HG02763 (cell line): ENCODE data around the gene LMNTD2.

ENCODE experiments used
- ATAC-seq: cut with Tn5 transposase; IDR thresholded peaks from one replicate; pipeline ENCODE4 v1.9.1; 2021; ENCODE audit warnings: mild to moderate bottlenecking, moderate library complexity; ENCODE audit not compliant: unreplicated experiment

The LMNTD2 gene

DNA sequence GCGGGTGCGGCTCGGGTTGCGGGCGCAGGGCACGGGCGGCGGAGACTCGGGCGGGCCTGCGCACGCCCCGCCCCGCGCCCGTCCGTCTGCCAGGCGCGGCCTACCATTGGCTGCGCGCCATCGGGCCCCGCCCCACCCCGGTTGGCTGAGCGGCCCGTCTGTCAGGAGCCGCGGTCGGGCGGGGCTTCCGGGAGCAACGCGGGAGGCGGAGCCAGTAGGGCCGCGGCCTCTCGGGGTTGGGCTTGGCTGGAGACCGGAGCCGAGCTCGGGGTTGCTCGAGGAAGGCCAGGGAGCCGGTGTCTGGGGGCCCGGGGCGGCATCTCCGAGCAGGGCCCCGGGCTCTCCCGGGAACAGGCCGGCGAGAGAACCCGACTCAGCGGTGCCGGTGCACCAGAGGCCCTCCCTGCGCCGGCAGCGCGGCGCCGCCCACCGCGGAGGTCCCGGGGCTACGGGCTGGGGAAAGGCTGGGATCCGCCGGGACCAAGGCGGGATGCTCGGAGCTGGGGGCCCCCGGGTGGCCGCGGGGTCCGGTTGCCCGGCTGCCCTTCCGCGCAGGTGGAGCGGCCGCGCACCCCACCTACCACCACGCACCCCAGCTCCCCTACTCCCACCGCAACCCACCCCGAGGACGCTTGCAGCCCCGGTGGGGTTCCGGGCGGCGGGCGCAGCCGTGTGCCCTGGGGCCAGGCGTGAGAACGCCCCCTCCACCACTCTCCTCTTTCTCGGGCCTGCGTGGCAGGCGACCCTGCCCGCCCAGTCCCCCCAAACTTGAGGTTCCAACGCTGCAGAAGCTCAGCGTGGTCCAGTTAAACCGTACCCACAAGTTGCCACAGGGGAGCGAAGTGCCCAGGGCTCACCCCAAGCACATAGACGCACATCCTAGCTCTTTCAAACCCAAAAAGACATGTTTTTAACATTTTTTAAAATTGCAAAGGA, 24.8 kb downstream of the LMNTD2 start, which contains the start of gene HRAS:
Gene HRAS, minus strand, starts transcription at position 58 of the 936 bp plus-strand sequence.
- ATAC-seq, result peak; percentile 63

DNA sequence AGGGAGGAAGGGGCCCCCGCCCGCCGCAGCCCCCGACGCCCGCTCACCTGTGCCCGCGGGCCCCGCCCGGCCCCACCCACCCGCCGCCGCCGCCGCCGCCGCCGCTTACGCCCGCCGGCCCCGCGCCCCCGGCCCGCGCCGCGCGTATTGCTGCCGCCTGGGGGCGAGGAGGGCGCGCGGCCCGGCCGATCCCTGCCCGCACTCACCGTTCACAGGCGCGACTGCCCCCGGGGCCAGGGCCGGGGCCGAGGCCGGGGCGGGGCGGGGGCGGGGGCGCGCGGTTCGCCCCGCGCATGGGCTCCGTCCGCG, 25.4 kb downstream of the LMNTD2 start:
- ATAC-seq, result no peak

DNA sequence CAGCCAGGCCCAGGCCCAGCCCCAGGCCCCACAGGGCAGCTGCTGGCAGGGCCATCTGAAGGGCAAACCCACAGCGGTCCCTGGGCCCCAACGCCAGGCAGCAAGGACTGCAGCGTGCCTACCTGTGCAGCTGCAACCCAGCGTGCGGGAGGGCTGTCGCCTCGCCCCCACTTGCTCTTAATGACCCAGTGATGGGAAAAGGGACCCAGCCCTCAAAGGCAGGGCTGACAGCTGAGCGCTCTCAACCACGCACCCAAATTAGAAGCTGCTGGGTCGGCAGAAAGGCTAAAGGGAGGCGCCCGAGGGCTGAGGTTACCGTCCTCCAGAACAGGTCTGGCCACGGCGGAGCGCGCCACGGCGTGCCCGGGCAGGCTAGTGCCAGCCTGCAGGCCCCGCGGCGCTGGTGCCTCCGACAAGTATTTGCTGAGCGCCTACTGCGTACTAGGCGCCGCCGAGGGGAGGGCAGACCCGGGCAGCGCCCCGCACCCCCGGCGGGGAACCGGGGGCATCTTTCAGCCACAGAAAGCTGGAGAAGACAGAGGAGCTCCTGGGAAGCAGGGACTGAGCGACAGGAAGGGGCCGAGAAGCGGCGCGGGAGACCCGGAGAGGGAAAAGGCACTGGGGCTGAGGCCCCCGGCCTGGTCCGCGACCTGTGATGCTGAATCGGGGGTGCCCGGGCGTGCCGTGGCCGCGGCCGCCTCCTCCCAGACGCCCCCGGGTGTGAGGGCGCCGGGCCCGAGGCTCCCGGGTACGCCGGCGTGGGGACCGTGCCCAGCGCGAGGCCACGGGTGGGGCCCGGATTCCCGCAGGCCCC, 25.9 kb downstream of the LMNTD2 start:
- no peak for ATAC-seq

DNA sequence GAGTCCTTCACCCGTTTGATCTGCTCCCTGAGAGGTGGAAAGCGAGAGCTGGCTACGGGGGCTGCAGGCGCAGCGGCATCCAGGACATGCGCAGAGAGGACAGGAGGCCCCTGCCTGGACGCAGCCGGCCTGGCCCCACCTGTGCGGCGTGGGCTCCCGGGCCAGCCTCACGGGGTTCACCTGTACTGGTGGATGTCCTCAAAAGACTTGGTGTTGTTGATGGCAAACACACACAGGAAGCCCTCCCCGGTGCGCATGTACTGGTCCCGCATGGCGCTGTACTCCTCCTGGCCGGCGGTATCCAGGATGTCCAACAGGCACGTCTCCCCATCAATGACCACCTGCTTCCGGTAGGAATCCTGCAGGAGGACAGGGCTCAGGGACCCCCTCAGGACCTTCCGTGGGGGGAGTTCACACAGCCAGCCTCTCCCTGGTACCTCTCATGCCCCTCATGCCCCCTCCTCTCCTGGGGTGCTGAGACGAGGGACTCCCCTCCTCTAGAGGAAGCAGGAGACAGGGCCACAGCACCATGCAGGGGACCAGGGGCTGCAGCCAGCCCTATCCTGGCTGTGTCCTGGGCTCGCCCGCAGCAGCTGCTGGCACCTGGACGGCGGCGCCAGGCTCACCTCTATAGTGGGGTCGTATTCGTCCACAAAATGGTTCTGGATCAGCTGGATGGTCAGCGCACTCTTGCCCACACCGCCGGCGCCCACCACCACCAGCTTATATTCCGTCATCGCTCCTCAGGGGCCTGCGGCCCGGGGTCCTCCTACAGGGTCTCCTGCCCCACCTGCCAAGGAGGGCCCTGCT, 26.7 kb downstream of the LMNTD2 start:
- ATAC-seq, result no peak

DNA sequence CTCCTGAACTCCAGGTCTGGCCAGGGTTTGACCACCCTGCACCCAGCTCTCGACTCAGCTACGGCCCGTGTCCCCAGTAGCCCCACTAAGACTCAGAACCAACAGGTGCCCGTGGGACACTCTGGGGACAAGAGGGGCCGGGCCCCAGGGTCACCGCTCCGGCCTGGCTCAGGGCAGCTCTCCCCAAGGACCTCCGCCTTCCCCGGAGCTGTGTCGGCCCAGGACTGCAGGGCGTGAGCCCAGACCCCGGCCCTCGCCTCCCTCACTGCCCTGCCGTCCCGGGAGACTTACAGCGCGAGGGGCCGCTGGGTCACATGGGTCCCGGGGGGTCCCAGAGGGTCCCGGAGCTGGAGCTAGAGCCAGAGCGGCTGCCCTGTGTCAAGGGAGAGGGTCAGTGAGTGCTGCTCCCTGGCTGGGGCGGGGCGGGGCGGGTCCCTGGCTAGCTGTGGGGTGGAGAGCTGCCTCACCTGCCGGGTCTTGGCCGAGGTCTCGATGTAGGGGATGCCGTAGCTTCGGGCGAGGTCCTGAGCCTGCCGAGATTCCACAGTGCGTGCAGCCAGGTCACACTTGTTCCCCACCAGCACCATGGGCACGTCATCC, 27.5 kb downstream of the LMNTD2 start:
- ATAC-seq, result no peak

DNA sequence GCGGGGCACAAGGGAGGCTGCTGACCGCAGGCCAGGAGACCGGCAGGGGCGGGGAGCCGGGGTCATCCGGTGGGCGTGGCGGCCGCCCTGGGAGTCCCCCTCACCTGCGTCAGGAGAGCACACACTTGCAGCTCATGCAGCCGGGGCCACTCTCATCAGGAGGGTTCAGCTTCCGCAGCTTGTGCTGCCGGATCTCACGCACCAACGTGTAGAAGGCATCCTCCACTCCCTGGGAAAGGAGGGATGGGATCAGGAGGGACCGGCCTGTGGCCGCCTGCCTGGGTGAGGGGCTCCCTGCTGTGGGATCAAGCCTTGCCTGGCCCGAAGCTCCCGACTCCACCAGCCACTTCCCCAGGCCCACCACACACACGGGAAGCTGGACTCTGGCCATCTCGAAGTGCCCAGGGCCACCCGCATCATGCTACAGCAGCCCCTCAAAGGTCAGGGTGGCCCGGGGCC, 28.0 kb downstream of the LMNTD2 start:
- ATAC-seq, result no peak

DNA sequence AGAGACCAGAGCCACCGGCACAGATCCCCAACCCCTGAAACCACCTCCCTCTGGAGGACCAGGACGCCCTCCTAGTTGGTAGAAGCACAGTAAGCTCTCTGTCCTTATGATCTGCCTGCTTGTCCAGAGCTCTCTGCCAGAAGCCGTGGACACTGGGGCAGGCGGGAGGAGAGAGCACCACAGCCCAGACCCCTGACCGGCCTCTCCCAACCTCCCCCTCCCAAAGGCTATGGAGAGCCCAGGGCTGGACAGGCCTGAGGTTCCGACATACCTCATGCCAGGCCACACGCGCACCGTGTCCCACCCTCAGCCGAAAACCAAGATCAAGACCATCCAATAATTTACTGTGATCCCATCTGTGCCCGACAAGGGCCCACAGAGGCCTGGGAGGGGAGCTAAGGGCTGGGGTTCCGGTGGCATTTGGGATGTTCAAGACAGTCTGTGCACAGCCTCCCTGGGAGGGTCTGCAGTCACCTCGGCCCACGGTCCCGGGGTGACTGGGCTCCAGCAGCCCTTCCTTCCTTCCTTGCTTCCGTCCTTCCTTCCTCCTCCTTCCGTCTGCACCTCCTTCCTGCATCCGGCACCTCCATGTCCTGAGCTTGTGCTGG, 28.5 kb downstream of the LMNTD2 start:
- ATAC-seq, result no peak

DNA sequence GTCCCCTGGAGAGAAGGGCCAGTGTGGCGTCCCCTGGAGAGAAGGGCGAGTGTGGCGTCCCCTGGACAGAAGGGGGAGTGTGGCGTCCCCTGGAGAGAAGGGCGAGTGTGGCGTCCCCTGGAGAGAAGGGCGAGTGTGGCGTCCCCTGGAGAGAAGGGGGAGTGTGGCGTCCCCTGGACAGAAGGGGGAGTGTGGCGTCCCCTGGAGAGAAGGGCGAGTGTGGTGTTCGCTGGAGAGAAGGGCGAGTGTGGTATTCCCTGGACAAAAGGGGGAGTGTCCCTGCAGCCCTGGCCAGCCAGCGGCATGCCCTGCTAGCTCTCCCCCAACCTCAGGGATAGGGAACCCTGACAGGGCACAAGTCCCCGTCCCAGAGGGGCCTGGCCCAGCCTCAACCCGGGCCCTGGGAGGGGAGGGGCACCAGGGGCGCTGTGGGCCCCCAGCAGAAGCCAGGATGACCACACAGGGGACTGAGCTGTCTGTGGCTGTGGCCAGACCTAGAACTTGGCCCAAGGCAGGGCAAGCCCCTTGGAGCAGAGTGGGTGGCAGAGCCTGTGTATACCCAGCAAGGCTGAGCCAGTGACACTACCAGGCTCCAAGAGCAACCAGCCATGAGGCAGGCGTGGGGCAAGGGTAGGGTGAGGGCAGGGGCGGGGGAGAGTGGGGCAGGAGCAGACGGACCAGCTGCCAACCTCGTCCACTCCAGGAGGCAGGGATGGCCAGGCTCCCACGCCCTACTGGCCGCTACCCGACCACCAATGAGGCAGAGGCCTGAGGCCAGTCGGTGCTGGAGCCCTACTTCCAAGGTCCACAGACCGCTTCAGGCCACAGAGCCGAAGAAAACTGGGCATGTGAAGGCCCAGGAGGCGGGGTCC, 29.3 kb downstream of the LMNTD2 start:
- no peak for ATAC-seq

DNA sequence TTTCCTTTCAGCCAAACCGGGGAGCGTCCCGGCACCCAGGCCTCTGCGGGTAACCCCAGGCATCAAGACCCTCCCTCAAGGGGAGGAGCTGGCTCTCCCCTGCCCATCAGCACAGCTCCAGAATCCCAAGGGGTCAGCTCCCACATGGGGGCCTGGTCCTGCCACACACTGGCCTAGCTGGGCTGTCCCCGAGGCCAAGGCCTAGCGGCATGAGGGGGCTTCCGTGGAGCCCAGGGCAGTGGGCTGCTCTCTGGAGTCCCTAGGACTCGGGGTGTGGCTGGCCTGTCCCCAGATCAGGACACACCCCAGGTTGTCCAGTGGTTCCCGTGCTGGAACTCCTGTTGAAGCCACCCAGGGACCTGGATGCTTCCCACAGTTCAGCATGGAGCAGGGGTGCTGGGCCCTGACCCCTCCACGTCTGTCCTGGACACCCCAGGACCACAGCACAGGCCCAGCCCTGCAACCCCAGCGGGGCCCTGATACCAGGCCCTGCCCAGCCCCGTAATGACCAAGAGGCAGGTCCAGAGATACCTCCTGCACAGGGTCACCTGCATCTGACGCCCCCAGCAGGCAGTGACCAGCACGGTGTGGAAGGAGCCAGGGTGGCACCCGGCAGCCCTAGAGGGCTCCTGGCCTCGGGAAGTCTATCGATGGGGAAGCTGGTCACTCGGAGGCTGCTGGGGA, 30.7 kb downstream of the LMNTD2 start:
- no peak for ATAC-seq

DNA sequence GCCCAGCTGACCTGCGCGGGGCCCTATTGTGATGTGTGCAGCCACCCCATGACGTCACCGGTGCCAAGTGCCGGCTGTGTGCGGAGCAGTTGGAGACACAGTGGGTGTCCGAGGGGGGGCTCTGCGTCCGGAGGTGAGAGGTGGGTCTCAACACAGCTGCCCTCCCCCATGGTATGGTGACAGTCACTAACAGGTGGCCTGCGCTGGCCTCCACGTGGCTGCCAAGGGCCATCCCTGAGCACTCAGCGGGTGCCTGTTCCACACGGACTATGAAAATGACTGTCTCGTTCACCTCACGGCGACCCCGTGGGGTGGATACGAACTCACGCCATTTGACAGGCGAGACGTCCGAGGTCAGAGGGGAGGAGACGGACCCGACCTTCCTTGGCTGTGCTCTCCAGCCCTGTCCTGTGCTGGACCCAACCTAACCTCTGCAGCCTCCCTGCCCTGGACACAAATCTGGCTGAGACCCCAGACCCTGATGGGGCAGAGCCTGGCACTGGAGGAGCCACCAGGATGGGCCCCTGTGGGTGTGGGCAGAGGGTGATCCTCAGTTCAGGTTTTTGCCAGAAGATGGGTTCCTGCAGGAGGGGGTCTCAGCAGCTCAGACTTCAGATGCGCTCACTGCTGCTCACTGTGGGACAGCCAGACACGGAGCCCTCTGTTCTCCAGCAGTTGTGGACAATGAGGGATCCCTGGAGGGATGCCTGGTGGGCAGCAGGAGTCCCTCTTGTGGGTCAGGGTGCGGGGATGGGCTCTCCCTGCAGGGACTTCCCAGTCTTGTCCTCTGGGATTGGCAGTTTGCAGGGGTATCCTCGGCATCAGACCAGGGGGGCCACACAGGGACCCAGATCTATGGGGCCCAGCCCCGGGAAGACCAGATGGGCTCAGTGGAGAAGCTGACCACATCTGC, 31.5 kb downstream of the LMNTD2 start:
- ATAC-seq, result no peak

DNA sequence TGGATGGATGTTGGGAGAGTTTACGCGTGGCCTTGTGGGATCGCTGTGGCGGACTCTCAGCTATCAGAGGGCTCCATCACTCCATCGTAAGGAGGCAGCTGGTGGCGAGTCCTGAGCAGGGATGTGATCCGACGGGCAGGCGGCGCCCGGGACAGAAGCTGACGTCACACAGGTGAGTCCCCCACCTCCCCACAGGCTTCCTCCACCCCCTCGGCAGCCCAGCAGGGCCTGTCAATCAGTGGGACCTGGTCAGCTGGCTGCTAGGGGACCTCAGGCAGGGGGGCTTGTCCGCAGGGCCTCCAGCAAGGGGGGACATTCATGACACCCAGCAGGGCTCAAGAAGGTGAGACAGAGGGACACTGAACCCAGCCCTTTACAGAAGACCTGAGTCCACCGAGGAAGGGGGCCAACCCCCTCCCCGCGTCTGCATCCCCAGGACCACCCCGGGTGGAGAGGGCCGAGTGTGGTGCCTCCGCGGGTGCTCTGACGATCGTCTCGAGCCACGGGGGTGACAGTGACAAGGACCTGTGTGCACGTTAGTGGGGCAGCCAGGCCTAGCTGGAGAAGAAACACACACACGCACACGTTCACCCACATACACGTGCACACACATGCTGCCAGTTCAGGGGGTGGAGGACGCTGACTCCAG, 32.2 kb downstream of the LMNTD2 start:
- no peak for ATAC-seq

DNA sequence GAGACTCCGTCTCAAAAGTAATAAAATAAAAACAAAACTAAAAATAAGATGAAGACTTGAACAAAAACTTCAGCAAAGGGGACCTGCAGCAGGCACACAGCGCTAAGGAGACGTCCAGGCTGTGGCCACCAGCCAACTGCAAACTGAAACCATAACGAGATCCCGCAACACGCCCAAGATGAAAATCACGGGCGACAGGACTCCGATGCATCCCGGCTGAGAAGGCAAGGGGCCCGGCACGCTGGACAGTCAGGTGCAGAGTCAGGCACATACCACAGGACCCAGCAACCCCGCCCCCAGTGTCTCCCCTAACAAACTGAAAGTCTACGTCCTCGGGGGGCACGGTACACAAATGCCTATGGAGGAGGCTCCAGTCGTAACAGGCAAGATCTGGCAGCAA, 34.3 kb downstream of the LMNTD2 start:
- ATAC-seq, result no peak

DNA sequence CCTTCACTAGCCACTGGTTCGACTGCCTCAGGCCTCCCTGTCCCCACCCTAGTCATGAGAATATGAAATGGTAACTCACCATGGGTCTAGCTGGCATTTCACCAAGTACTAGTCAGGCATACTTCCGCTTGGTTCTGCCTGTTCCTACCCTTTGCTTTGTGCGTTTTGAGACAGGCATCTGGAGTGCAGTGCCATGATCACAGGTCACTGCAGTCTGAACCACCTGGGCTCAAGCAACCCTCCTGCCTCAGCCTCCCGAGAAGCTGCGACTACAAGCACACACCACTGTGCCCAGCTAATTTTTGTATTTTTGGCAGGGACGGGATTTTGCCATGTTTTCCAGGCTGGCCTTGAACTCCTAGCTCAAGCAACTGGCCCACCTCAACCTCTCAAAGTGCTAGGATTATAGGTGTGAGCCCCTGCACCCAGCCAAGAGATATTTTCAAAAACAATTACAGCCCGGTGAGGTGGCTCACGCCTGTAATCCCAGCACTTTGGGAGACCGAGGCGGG, 39.3 kb downstream of the LMNTD2 start:
- ATAC-seq, result no peak

DNA sequence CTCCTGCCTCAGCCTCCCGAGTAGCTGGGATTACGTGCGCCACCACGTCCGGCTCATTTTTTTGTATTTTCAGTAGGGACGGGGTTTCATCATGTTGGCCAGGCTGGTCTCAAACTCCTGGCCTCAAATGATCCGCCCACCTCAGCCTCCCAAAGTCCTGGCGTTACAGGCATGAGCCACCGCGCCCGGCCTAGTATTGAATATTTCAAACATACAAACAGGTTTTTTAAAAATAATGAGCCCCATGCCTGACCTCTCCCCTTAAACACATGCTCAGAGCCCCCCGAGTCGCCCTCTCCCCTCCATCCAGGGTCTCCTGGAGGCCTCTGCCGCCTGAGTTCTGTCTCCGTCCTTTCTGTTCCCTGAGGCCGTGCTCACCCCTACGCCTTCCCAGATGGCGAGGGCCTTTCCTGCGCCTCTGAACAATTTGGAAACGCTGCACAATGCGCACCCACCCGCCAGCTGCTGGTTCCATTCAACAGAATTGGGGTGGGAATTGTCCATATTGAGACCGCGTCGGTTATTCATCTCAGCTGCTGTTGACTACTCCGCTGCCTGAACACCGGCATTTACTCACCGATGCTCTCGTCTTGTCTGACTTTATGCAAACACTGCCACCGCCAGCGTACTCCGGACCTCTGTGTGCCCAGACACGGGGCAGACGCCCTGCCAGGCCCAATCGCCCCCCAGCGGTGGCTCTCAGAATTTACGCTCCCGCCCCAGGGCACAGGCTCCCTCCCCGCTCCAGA, 39.9 kb downstream of the LMNTD2 start:
- no peak for ATAC-seq

DNA sequence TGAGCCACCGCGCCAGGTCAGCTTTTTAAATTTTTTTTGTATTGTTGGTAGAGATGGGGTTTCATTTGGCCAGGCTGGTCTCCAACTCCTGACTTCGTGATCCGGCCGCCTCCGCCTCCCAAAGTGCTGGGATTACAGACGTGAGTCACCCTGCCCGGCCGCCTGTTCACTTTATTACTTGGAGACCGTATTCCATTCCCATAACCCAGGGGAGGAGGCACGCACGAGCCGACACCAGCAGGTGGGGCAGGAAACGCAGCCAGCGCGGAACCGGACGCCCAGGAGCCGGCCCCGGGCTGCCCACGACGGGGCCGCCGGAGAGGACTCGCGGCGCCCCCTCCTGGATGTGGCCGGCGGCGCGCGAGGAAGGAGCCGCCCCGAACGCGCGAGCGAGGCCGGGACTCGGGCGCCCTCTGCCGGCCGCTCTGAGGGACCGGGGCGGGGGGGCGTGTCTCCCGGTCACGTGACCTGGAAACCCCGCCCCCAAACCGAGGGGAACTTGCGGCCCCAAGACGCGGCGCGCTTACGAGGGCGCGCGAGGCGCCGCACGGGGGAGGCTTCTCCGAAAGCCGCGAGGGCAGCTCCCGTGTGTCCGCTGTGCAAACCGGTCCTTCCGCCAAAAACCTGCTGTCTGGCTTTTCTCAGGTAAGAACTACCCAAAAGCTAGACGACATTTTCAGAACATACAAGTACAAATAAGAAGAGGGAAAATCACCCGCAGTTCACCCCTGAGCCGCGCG, 41.9 kb downstream of the LMNTD2 start:
- ATAC-seq, result peak; percentile 83
